ENCODE results near the gene HOXB4. TPM values are rescaled to one million over a fixed set of nuclear protein-coding genes. Genes with fewer than 3 reads are reported as not detected.

HOXB4 gene
- total and polyA plus RNA-seq, 5 experiments from 2014 or later: 0.06 to 2.3 (median 0.95) TPM; not detected in 1

- POLR2A ChIA-PET: interaction anchor here (1.6 kb wide), 1 partner anchor 91 kb away, joined by 4 read pairs; no protein-coding TSS in a partner anchor
- Mint-ChIP-seq H3K4me1 (peaks cover 18 to 48% (median 42%) of the 10 kb centered on the region in 4 donors), H3K27ac (no peak overlapping the region), H3K4me3 (peak overlapping the region in 5 of 10 donors; percentile 10 to 40 (median 26)), H3K36me3 (peaks cover 0 to 3% (median 0%) of the 10 kb centered on the region in 3 donors), H3K9me3 (no peaks in the 10 kb centered on the region), H3K27me3 (peaks cover 60 to 100% (median 91%) of the 10 kb centered on the region in 5 donors)
- DNase-seq (no peak), ATAC-seq (no peak)
Observed at GRCh38 chr17:48584223-48584741, 6.1 kb upstream of the HOXB4 start.

GRCh38 chr17:48583708-48584222, 5.6 kb upstream of the HOXB4 start:
- Mint-ChIP-seq H3K4me3 (peak overlapping the region in 3 of 10 donors; percentile 10 to 24 (median 24)), H3K9me3 (no peaks in the 10 kb centered on the region), H3K27ac (no peak overlapping the region), H3K27me3 (peaks cover 63 to 100% (median 93%) of the 10 kb centered on the region in 5 donors), H3K4me1 (peaks cover 22 to 54% (median 47%) of the 10 kb centered on the region in 4 donors), H3K36me3 (peaks cover 0 to 3% (median 0%) of the 10 kb centered on the region in 3 donors)
- DNase-seq: no peak
- POLR2A ChIA-PET: interaction anchor here (1.3 to 1.6 kb wide), 3 partner anchors 36 to 91 kb away, joined by 4 read pairs; no protein-coding TSS in a partner anchor
- ATAC-seq: no peak

- peaks cover 55 to 96% (median 85%) of the 10 kb centered on the region in 5 donors for H3K27me3 Mint-ChIP-seq
- H3K4me3 Mint-ChIP-seq: peak overlapping the region; percentile 49 to 87 (median 68)
- DNase-seq: no peak
- no peak for ATAC-seq
- H3K36me3 Mint-ChIP-seq: peaks cover 0 to 3% (median 0%) of the 10 kb centered on the region in 3 donors
- POLR2A ChIA-PET: interaction anchor here (1.3 to 1.6 kb wide), 2 partner anchors 35 to 43 kb away, joined by 4 read pairs; no protein-coding TSS in a partner anchor
- H3K27ac Mint-ChIP-seq: no peak overlapping the region
- peaks cover 24 to 60% (median 52%) of the 10 kb centered on the region in 4 donors for H3K4me1 Mint-ChIP-seq
- H3K9me3 Mint-ChIP-seq: no peaks in the 10 kb centered on the region
Observed at GRCh38 chr17:48582750-48583069, 4.6 kb upstream of the HOXB4 start.

GRCh38 chr17:48579760-48580554, 1.8 kb upstream of the HOXB4 start:
- H3K27me3 Mint-ChIP-seq: peaks cover 41 to 76% (median 60%) of the 10 kb centered on the region in 5 donors
- peaks cover 0 to 2% (median 0%) of the 10 kb centered on the region in 3 donors for H3K36me3 Mint-ChIP-seq
- H3K4me1 Mint-ChIP-seq: peaks cover 13 to 62% (median 45%) of the 10 kb centered on the region in 4 donors
- H3K27ac Mint-ChIP-seq: no peak overlapping the region
- DNase-seq: no peak
- H3K9me3 Mint-ChIP-seq: no peaks in the 10 kb centered on the region
- peak overlapping the region in 9 of 10 donors; percentile 53 to 96 (median 87) for H3K4me3 Mint-ChIP-seq
- ATAC-seq: no peak
- POLR2A ChIA-PET: interaction anchor here (0.6 to 0.7 kb wide), 2 partner anchors 34 to 128 kb away, joined by 3 to 4 read pairs; no protein-coding TSS in a partner anchor

- H3K36me3 Mint-ChIP-seq: no peaks in the 10 kb centered on the region
- peak overlapping the region in 1 of 10 donors; percentile 53 for H3K27ac Mint-ChIP-seq
- POLR2A ChIA-PET: interaction anchor here (0.9 kb wide), 1 partner anchor 38 kb away, joined by 6 read pairs; no protein-coding TSS in a partner anchor
- DNase-seq: no peak
- H3K27me3 Mint-ChIP-seq: peaks cover 39 to 70% (median 55%) of the 10 kb centered on the region in 5 donors
- peaks cover 11 to 62% (median 42%) of the 10 kb centered on the region in 4 donors for H3K4me1 Mint-ChIP-seq
- no peak for ATAC-seq
- no peaks in the 10 kb centered on the region for H3K9me3 Mint-ChIP-seq
- H3K4me3 Mint-ChIP-seq: peak overlapping the region; percentile 86 to 96 (median 90)
Observed at GRCh38 chr17:48579471-48579759, 1.3 kb upstream of the HOXB4 start.

GRCh38 chr17:48578616-48579470, 693 bp upstream of the HOXB4 start:
- DNase-seq: no peak
- Mint-ChIP-seq H3K9me3 (no peaks in the 10 kb centered on the region), H3K36me3 (no peaks in the 10 kb centered on the region), H3K4me3 (peak overlapping the region; percentile 86 to 96 (median 90)), H3K27me3 (peaks cover 39 to 66% (median 54%) of the 10 kb centered on the region in 5 donors), H3K27ac (peak overlapping the region in 9 of 10 donors; percentile 34 to 91 (median 72)), H3K4me1 (peaks cover 11 to 60% (median 42%) of the 10 kb centered on the region in 4 donors)
- ATAC-seq: peak; percentile 58 to 59
- POLR2A ChIA-PET: interaction anchor here (0.9 to 2.2 kb wide), 4 partner anchors 8 to 37 kb away, joined by 3 to 9 read pairs (median 6); partner anchors contain the start of gene HOXB5

GRCh38 chr17:48577330-48577945, 712 bp downstream of the HOXB4 start:
- Mint-ChIP-seq H3K9me3 (no peaks in the 10 kb centered on the region), H3K4me3 (peak overlapping the region; percentile 55 to 87 (median 83)), H3K27ac (peak overlapping the region in 4 of 10 donors; percentile 56 to 73 (median 60)), H3K27me3 (peaks cover 31 to 52% (median 48%) of the 10 kb centered on the region in 5 donors), H3K36me3 (no peaks in the 10 kb centered on the region), H3K4me1 (peaks cover 11 to 62% (median 41%) of the 10 kb centered on the region in 4 donors)
- ATAC-seq (peak; percentile 22 to 38), DNase-seq (no peak)
- POLR2A ChIA-PET: interaction anchor here (1.0 to 2.2 kb wide), 4 partner anchors 9 to 34 kb away, joined by 3 to 9 read pairs (median 4); no protein-coding TSS in a partner anchor

GRCh38 chr17:48576479-48577309, 1.5 kb downstream of the HOXB4 start:
- Mint-ChIP-seq H3K36me3 (no peaks in the 10 kb centered on the region), H3K4me3 (peak overlapping the region; percentile 59 to 87 (median 83)), H3K9me3 (no peaks in the 10 kb centered on the region), H3K4me1 (peaks cover 11 to 58% (median 38%) of the 10 kb centered on the region in 4 donors), H3K27me3 (peaks cover 28 to 45% (median 44%) of the 10 kb centered on the region in 5 donors), H3K27ac (peak overlapping the region in 2 of 10 donors; percentile 51 to 70)
- DNase-seq: no peak
- ATAC-seq: no peak
- POLR2A ChIA-PET: interaction anchor here (1.0 to 2.2 kb wide), 2 partner anchors 20 to 30 kb away, joined by 3 to 9 read pairs; no protein-coding TSS in a partner anchor

- H3K9me3 Mint-ChIP-seq: no peaks in the 10 kb centered on the region
- no peaks in the 10 kb centered on the region for H3K36me3 Mint-ChIP-seq
- no peak for ATAC-seq
- DNase-seq: no peak
- H3K27ac Mint-ChIP-seq: peak overlapping the region in 2 of 10 donors; percentile 19 to 79
- H3K4me1 Mint-ChIP-seq: peaks cover 11 to 51% (median 31%) of the 10 kb centered on the region in 4 donors
- H3K4me3 Mint-ChIP-seq: peak overlapping the region in 2 of 10 donors; percentile 38 to 52
- peaks cover 23 to 37% (median 36%) of the 10 kb centered on the region in 5 donors for H3K27me3 Mint-ChIP-seq
- POLR2A ChIA-PET: interaction anchor here (1.5 kb wide), 1 partner anchor 10 kb away, joined by 4 read pairs; no protein-coding TSS in a partner anchor
Observed at GRCh38 chr17:48575673-48576478, 2.3 kb downstream of the HOXB4 start.

- Mint-ChIP-seq H3K4me3 (no peak overlapping the region), H3K9me3 (no peaks in the 10 kb centered on the region), H3K27me3 (peaks cover 17 to 29% (median 29%) of the 10 kb centered on the region in 5 donors), H3K36me3 (no peaks in the 10 kb centered on the region), H3K27ac (no peak overlapping the region), H3K4me1 (peaks cover 11 to 45% (median 27%) of the 10 kb centered on the region in 4 donors)
- ATAC-seq: no peak
- DNase-seq: no peak
- POLR2A ChIA-PET: interaction anchor here (1.1 to 1.5 kb wide), 2 partner anchors 9 to 121 kb away, joined by 3 to 4 read pairs; no protein-coding TSS in a partner anchor
Observed at GRCh38 chr17:48575066-48575582, 3.0 kb downstream of the HOXB4 start.
